ENCODE results near the gene CLCN6. TPM values are rescaled to one million over a fixed set of nuclear protein-coding genes. Genes with fewer than 3 reads are reported as not detected.

The CLCN6 gene
- total and polyA plus RNA-seq, 4 donors, result 5.0 to 9.0 (median 6.5) TPM

DNA sequence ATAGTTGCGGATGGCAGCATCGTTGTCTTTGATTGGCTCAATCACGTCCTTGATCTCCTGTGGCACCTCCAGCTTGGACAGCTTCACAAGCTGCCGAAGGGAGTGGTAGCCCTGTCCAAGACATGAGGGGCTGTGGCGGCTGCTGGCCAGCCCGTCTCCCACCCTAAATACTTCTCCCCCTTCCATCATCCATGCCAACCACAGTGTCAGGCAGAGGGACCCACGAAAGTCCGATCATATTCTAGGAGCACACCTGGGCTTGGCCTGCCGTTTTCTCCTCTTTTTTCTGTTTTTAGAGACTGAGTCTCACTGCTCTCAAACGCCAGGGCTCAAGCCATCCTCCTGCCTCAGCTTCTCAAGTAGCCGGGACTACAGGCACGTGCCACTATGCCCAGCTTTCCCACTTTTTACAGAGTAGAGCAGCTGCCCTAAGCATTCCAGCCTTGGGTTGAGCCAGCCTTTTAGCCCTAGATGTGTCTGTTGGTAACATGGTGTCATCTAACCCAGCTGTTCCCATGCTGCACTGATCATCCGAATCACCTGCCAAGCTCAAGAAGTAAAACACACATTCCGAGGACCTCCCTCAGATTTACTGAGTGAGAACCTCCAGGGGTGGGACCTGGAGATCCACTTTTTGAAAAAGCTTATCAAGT, 10.6 kb upstream of the CLCN6 start:
- Histone ChIP-seq H3K9me3 (ENCODE audit: control insufficient read depth in 4 of 4, low read length in 3 of 4) (no peaks in the 10 kb centered on the region), H3K27me3 (ENCODE audit: control insufficient read depth in 4 of 4, insufficient read depth in 4 of 4, low read length in 3 of 4) (no peaks in the 10 kb centered on the region), H3K36me3 (ENCODE audit: control insufficient read depth in 4 of 4, insufficient read depth in 3 of 4, low read depth in 1 of 4, low read length in 3 of 4) (peaks cover 23 to 57% (median 41%) of the 10 kb centered on the region in 4 donors), H3K27ac (ENCODE audit: low read depth in 1 of 2, low read length in 2 of 2) (no peak overlapping the region), H3K4me1 (ENCODE audit: control insufficient read depth in 4 of 4, insufficient read depth in 4 of 4, low read length in 3 of 4) (peaks cover 0 to 11% (median 6%) of the 10 kb centered on the region in 4 donors), H3K9ac (ENCODE audit: low read depth in 1 of 2, low read length in 2 of 2) (no peak overlapping the region), H3K4me3 (ENCODE audit: low read depth in 1 of 3, low read length in 3 of 3) (no peak overlapping the region)
- TF ChIP-seq NR2F2 (IDR thresholded peaks at IDR 0.05), result no peak
- TF ChIP-seq GABPA (IDR thresholded peaks at IDR 0.05 in 1 of 2, conservative IDR thresholded peaks at IDR 0.05 in 1 of 2), result no peak
- no peak for TF ChIP-seq HNF4G (IDR thresholded peaks at IDR 0.05)
- TF ChIP-seq TAF1 (conservative IDR thresholded peaks at IDR 0.05), result no peak
- TF ChIP-seq, protein P1, sequence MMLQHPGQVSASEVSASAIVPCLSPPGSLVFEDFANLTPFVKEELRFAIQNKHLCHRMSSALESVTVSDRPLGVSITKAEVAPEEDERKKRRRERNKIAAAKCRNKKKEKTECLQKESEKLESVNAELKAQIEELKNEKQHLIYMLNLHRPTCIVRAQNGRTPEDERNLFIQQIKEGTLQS (IDR thresholded peaks at IDR 0.05), result no peak
- no peak for TF ChIP-seq JUND (IDR thresholded peaks at IDR 0.05)
- WGBS, result 94% methylated on average over 14 of the region's 14 CpGs
- no peak for DNase-seq (ENCODE audit: low spot score)

DNA sequence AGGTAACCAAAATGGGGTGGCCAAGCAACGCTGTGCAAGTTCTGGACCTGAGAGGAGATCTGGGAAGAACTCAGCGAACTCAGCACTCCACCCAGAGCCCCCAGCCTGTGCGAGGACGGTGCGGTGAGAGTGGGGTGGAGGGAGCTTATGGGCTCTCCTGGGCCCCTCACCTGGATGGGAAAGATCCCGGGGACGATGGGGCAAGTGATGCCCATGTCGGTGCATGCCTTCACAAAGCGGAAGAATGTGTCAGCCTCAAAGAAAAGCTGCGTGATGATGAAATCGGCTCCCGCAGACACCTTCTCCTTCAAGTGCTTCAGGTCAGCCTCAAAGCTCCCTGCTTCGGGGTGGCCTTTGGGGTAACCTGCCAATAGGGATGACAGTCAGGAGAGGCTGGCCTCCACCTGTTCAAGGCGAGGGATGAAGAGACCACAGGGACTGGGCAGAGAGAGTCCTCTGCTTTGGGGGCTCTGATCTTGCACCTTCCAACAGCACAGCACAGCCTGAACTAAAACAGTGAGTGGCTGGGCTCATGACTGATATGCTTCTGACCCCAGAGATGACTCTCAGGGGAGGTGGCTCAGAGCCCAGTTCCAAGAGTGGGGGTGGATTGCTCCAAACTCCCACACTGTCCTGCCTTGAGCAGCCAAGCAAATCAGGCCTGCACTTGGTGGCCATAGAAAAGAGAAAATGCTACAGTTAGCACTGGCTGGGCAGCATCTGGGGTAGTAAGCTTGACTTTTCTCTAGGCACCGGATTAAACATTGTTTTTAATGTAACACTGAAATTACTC, 9.8 kb upstream of the CLCN6 start:
- no peak overlapping the region for H3K4me3 ChIP-seq (ENCODE audit: low read depth in 1 of 3, low read length in 3 of 3)
- H3K27me3 ChIP-seq (ENCODE audit: control insufficient read depth in 4 of 4, insufficient read depth in 4 of 4, low read length in 3 of 4), result no peaks in the 10 kb centered on the region
- peaks cover 0 to 11% (median 8%) of the 10 kb centered on the region in 4 donors for H3K4me1 ChIP-seq (ENCODE audit: control insufficient read depth in 4 of 4, insufficient read depth in 4 of 4, low read length in 3 of 4)
- H3K36me3 ChIP-seq (ENCODE audit: control insufficient read depth in 4 of 4, insufficient read depth in 3 of 4, low read depth in 1 of 4, low read length in 3 of 4), result peaks cover 23 to 64% (median 44%) of the 10 kb centered on the region in 4 donors
- no peak for DNase-seq (ENCODE audit: low spot score)
- no peak overlapping the region for H3K27ac ChIP-seq (ENCODE audit: low read depth in 1 of 2, low read length in 2 of 2)
- no peak overlapping the region for H3K9ac ChIP-seq (ENCODE audit: low read depth in 1 of 2, low read length in 2 of 2)
- WGBS, result 96% methylated on average over 15 of the region's 15 CpGs
- TF ChIP-seq NR2F2 (IDR thresholded peaks at IDR 0.05), result peak; percentile 41
- peak in 1 of 2 donors; percentile 10 for TF ChIP-seq RXRA (IDR thresholded peaks at IDR 0.05)
- TF ChIP-seq, protein P2, sequence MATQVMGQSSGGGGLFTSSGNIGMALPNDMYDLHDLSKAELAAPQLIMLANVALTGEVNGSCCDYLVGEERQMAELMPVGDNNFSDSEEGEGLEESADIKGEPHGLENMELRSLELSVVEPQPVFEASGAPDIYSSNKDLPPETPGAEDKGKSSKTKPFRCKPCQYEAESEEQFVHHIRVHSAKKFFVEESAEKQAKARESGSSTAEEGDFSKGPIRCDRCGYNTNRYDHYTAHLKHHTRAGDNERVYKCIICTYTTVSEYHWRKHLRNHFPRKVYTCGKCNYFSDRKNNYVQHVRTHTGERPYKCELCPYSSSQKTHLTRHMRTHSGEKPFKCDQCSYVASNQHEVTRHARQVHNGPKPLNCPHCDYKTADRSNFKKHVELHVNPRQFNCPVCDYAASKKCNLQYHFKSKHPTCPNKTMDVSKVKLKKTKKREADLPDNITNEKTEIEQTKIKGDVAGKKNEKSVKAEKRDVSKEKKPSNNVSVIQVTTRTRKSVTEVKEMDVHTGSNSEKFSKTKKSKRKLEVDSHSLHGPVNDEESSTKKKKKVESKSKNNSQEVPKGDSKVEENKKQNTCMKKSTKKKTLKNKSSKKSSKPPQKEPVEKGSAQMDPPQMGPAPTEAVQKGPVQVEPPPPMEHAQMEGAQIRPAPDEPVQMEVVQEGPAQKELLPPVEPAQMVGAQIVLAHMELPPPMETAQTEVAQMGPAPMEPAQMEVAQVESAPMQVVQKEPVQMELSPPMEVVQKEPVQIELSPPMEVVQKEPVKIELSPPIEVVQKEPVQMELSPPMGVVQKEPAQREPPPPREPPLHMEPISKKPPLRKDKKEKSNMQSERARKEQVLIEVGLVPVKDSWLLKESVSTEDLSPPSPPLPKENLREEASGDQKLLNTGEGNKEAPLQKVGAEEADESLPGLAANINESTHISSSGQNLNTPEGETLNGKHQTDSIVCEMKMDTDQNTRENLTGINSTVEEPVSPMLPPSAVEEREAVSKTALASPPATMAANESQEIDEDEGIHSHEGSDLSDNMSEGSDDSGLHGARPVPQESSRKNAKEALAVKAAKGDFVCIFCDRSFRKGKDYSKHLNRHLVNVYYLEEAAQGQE (IDR thresholded peaks at IDR 0.05), result no peak
- H3K9me3 ChIP-seq (ENCODE audit: control insufficient read depth in 4 of 4, low read length in 3 of 4), result no peaks in the 10 kb centered on the region

DNA sequence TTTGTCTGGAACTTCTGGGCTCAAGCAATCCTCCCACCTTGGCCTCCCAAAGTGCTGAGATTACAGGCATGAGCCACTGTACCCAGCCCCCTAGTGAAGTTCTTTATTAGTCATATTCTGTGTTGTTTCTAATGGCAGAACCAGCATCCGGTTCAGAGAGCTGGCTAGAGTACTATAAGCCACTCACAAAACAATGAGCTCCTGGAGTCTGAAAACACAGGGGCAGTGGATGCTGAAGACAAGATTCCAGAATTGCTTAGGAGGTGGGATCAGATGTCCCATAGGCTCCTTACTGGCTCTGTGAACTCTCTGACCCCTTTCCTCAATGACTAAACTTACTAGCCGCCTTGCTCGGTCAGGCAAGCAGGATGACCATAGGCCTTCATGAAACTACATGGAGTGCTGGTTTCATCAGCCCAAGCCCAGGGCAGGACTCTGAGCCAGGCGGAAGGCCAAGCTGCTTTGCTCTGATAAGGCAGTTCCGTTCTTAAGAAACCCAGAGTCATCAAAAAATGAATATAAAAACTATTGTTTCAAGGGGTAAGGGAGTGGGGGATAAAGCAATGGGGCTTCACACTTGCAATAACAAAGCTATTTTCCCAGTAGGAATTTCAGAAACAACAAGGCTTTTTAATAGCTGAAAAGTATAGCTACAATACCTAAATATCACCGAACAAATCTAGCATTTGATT, 8.3 kb upstream of the CLCN6 start:
- H3K36me3 ChIP-seq (ENCODE audit: control insufficient read depth in 4 of 4, insufficient read depth in 3 of 4, low read depth in 1 of 4, low read length in 3 of 4), result peaks cover 21 to 54% (median 41%) of the 10 kb centered on the region in 4 donors
- no peaks in the 10 kb centered on the region for H3K9me3 ChIP-seq (ENCODE audit: control insufficient read depth in 4 of 4, low read length in 3 of 4)
- H3K4me3 ChIP-seq (ENCODE audit: low read depth in 1 of 3, low read length in 3 of 3), result no peak overlapping the region
- 86% methylated on average over 6 of the region's 6 CpGs for WGBS
- peak; percentile 64 for DNase-seq (ENCODE audit: low spot score)
- no peaks in the 10 kb centered on the region for H3K27me3 ChIP-seq (ENCODE audit: control insufficient read depth in 4 of 4, insufficient read depth in 4 of 4, low read length in 3 of 4)
- peaks cover 0 to 14% (median 10%) of the 10 kb centered on the region in 4 donors for H3K4me1 ChIP-seq (ENCODE audit: control insufficient read depth in 4 of 4, insufficient read depth in 4 of 4, low read length in 3 of 4)
- H3K9ac ChIP-seq (ENCODE audit: low read depth in 1 of 2, low read length in 2 of 2), result no peak overlapping the region
- H3K27ac ChIP-seq (ENCODE audit: low read depth in 1 of 2, low read length in 2 of 2), result peak overlapping the region; percentile 8 to 36
- TF ChIP-seq HNF4A (conservative IDR thresholded peaks at IDR 0.05), result no peak
- TF ChIP-seq EGR1 (IDR thresholded peaks at IDR 0.05; ENCODE audit: low read depth in 2 of 2), result no peak
- no peak for TF ChIP-seq SP1 (IDR thresholded peaks at IDR 0.05)
- TF ChIP-seq, protein P3, sequence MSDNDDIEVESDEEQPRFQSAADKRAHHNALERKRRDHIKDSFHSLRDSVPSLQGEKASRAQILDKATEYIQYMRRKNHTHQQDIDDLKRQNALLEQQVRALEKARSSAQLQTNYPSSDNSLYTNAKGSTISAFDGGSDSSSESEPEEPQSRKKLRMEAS (IDR thresholded peaks at IDR 0.05), result no peak
- no peak for TF ChIP-seq GABPA (IDR thresholded peaks at IDR 0.05 in 1 of 2, conservative IDR thresholded peaks at IDR 0.05 in 1 of 2)
- TF ChIP-seq NR2F2 (IDR thresholded peaks at IDR 0.05), result peak; percentile 70

Data from liver (tissue), 9 donors.